ENCODE data around the gene ZNF746.

ZNF746 gene

GRCh38 chr7:149490083-149490760, 7.4 kb downstream of the ZNF746 start:
- no peak overlapping the region for H3K4me3 Mint-ChIP-seq
- H3K27me3 Mint-ChIP-seq (ENCODE audit: low read depth) = peaks cover 3% of the 10 kb centered on the region
- no peak for TF ChIP-seq CTCF (IDR thresholded peaks at IDR 0.05; ENCODE audit: unreplicated experiment in 3 of 3)
- peaks cover 89% of the 10 kb centered on the region for H3K36me3 Mint-ChIP-seq (ENCODE audit: low read depth)
- H3K27ac Mint-ChIP-seq = no peak overlapping the region
- H3K4me1 Mint-ChIP-seq = peaks cover 4% of the 10 kb centered on the region
- H3K9me3 Mint-ChIP-seq = no peaks in the 10 kb centered on the region

GRCh38 chr7:149489391-149490024, 8.1 kb downstream of the ZNF746 start:
- no peaks in the 10 kb centered on the region for H3K9me3 Mint-ChIP-seq
- H3K36me3 Mint-ChIP-seq (ENCODE audit: low read depth) = peaks cover 89% of the 10 kb centered on the region
- no peaks in the 10 kb centered on the region for H3K4me1 Mint-ChIP-seq
- no peak overlapping the region for H3K4me3 Mint-ChIP-seq
- H3K27ac Mint-ChIP-seq = no peak overlapping the region
- H3K27me3 Mint-ChIP-seq (ENCODE audit: low read depth) = peaks cover 3% of the 10 kb centered on the region
- TF ChIP-seq CTCF (IDR thresholded peaks at IDR 0.05; ENCODE audit: unreplicated experiment in 3 of 3) = no peak

GRCh38 chr7:149479568-149479967, 18.0 kb downstream of the ZNF746 start:
- Mint-ChIP-seq H3K9me3 (peaks cover 12% of the 10 kb centered on the region), H3K4me3 (no peak overlapping the region), H3K27me3 (ENCODE audit: low read depth) (no peaks in the 10 kb centered on the region), H3K36me3 (ENCODE audit: low read depth) (peaks cover 85% of the 10 kb centered on the region), H3K27ac (no peak overlapping the region), H3K4me1 (no peaks in the 10 kb centered on the region)
- TF ChIP-seq CTCF (IDR thresholded peaks at IDR 0.05; ENCODE audit: unreplicated experiment in 3 of 3) = no peak

GRCh38 chr7:149478754-149479153, 18.9 kb downstream of the ZNF746 start:
- Mint-ChIP-seq H3K9me3 (peaks cover 12% of the 10 kb centered on the region), H3K36me3 (ENCODE audit: low read depth) (peaks cover 87% of the 10 kb centered on the region), H3K4me3 (no peak overlapping the region), H3K4me1 (no peaks in the 10 kb centered on the region), H3K27me3 (ENCODE audit: low read depth) (no peaks in the 10 kb centered on the region), H3K27ac (no peak overlapping the region)
- TF ChIP-seq CTCF (IDR thresholded peaks at IDR 0.05; ENCODE audit: unreplicated experiment in 3 of 3) = no peak

GRCh38 chr7:149477494-149478443, 19.8 kb downstream of the ZNF746 start:
- Mint-ChIP-seq H3K4me1 (no peaks in the 10 kb centered on the region), H3K36me3 (ENCODE audit: low read depth) (peaks cover 89% of the 10 kb centered on the region), H3K9me3 (peaks cover 12% of the 10 kb centered on the region), H3K4me3 (no peak overlapping the region), H3K27me3 (ENCODE audit: low read depth) (no peaks in the 10 kb centered on the region), H3K27ac (no peak overlapping the region)
- TF ChIP-seq CTCF (IDR thresholded peaks at IDR 0.05; ENCODE audit: unreplicated experiment in 3 of 3) = no peak

Data from nephron (organoid).